Middle frontal gyrus (tissue), 1 donor: ENCODE data around the gene PSD4.
A peak's percentile ranks its signal among the peaks of the same experiment; 100 is the strongest.

Experiments
- DNase-seq: peaks from one replicate; pipeline ENCODE4 v3.0.0-alpha.2; 2015; ENCODE audit warnings: low spot score; ENCODE audit errors: extremely low spot score

PSD4 gene

GRCh38 chr2:113203901-113204519, 30.2 kb downstream of the PSD4 start:
- peak; percentile 53 for DNase-seq

GRCh38 chr2:113206251-113206650, 32.5 kb downstream of the PSD4 start:
- DNase-seq, result no peak

GRCh38 chr2:113207021-113207420, 33.2 kb downstream of the PSD4 start:
- no peak for DNase-seq

GRCh38 chr2:113208396-113208795, 34.6 kb downstream of the PSD4 start:
- DNase-seq, result no peak

- DNase-seq, result no peak
Observed at GRCh38 chr2:113209011-113209645, 35.4 kb downstream of the PSD4 start.

- DNase-seq, result no peak
Observed at GRCh38 chr2:113209646-113210171, 35.9 kb downstream of the PSD4 start.

- no peak for DNase-seq
Observed at GRCh38 chr2:113211226-113212105, 37.7 kb downstream of the PSD4 start.

GRCh38 chr2:113212245-113213060, 38.7 kb downstream of the PSD4 start:
- no peak for DNase-seq

GRCh38 chr2:113213061-113213930, 39.5 kb downstream of the PSD4 start:
- no peak for DNase-seq

GRCh38 chr2:113214141-113214540, 40.4 kb downstream of the PSD4 start:
- no peak for DNase-seq

- DNase-seq, result no peak
Observed at GRCh38 chr2:113215056-113215455, 41.3 kb downstream of the PSD4 start.

GRCh38 chr2:113216321-113216720, 42.5 kb downstream of the PSD4 start:
- DNase-seq, result no peak

- DNase-seq, result no peak
Observed at GRCh38 chr2:113216891-113217454, 43.2 kb downstream of the PSD4 start.

GRCh38 chr2:113217455-113218282, 43.9 kb downstream of the PSD4 start:
- no peak for DNase-seq

- DNase-seq, result no peak
Observed at GRCh38 chr2:113218283-113219091, 44.7 kb downstream of the PSD4 start.

GRCh38 chr2:113219092-113219441, 45.3 kb downstream of the PSD4 start:
- no peak for DNase-seq

GRCh38 chr2:113219525-113219888, 45.7 kb downstream of the PSD4 start:
- DNase-seq, result no peak

GRCh38 chr2:113219889-113220641, 46.3 kb downstream of the PSD4 start:
- DNase-seq, result no peak
